ENCODE data around the gene TTC1.

The TTC1 gene

DNA sequence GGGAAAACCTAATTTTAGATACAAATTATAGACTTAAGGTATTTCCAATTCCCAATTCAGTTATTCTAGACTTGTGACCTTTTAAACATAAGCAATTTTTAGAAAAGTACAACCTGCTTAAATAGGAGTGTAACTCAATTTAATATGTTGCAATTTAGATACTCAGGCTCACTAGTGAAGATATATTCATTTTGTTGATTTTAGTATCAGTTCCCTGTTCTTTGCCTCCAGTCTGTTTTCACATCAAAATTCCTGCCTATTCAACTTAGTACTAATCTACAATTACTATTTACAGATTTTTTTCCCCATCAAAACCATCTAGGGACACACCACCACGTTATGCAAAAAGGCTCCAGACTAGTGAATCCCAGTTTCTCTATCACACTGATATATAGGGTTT lies 79.9 kb downstream of the TTC1 start:
- no peak for DNase-seq (ENCODE audit: low spot score)

- no peak for DNase-seq (ENCODE audit: low spot score)
Measured at GRCh38 chr5:160089531-160089930, 80.6 kb downstream of the TTC1 start.

DNA sequence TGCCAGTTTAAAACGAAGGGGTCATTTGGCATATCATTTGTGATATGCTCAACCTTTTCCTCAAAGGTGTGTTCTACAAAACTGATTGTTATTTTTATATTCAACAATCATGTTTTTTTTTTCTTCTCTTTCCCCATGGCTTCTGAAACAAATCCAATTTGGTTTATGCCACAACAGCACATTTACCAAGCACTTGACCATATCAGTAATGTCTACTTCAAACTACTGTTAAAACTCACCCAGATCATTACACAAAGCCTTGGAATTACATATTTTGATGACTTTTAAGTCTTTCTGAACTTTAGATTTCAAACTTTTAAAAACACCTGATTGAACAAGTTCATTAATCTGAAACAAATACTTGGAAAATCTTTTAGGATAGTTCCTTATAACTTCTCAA lies 81.1 kb downstream of the TTC1 start:
- no peak for DNase-seq (ENCODE audit: low spot score)

- no peak for DNase-seq (ENCODE audit: low spot score)
Measured at GRCh38 chr5:160092514-160092913, 83.6 kb downstream of the TTC1 start.

- no peak for DNase-seq (ENCODE audit: low spot score)
Measured at GRCh38 chr5:160092960-160093707, 84.2 kb downstream of the TTC1 start.

GRCh38 chr5:160096178-160096577 lies 87.2 kb downstream of the TTC1 start:
- DNase-seq (ENCODE audit: low spot score), result no peak

- DNase-seq (ENCODE audit: low spot score), result no peak
Measured at GRCh38 chr5:160097991-160098390, 89.1 kb downstream of the TTC1 start.

DNA sequence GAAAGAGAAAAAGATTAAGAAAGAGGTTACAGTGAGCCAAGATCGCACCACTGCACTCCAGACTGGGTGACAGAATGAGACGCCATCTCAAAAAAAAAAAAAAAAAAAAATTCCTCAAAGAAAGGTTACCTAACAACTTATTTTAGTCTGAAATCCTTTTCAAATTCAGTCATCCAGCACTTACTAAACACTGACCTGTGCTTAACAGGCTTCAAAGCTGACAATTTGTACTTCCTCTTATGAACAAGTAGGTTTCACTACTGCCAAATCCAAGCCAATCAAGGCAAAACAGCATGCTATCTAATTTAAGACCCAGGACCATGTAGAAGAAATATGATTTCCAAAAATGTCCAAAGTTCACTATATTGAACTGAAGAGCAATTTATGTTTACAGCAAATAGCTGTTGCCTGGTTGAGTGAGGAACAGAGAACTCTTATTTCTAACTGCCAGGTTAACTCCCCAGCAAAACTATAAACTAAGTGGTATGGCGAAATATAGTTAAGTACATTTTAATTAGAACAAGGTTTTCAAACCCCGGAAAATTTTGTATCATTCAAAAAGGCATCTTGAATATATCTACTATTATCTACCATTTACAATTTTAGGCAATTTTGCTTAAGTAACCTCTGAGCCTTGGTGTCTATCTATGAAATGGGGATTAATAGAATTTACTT lies 96.9 kb downstream of the TTC1 start:
- DNase-seq (ENCODE audit: low spot score), result no peak

DNA sequence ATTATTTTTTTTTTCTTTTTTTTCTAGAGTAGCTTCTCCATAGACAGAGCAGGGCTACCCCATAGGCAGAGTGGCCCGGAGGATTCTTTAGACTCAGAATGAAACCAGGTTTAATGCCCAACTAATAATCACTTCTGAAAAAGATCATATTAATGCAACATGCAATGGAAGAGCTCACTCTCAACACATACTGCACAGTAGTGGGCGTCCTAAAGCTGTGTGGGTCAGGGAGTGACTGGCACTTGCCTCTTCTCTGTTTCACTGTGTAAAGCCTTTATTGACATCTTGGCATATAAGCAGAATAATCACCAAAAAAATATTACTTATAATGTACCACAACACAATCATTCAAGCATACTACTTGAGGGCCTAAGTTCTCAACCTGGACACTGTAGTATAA lies 99.2 kb downstream of the TTC1 start:
- DNase-seq (ENCODE audit: low spot score), result no peak
